Spleen (tissue), 11 donors: Measurements from ENCODE around the gene VPS25. TPM values are rescaled to one million over a fixed set of nuclear protein-coding genes. Genes with fewer than 3 reads are reported as not detected.

Experiments
- DNase-seq: peaks from one replicate; pipeline ENCODE4 v3.0.0-alpha.2; 2020
- H3K27ac ChIP-seq, 8 donors: fragments of 200-600 bp; sonication (generic) in 7 of 8; 1 replicate in 4 of 8; 2 replicates in 4 of 8; pipeline versions ENCODE4 v1.5.0 to v1.8.0; 2016 to 2021; ENCODE audit warnings: inconsistent platforms in 4 of 8, mild to moderate bottlenecking in 4 of 8, moderate library complexity in 1 of 8
- H3K27me3 ChIP-seq, 7 donors: fragments of 200-600 bp; sonication (generic) in 6 of 7; replicated peaks in 1 of 7; 1 replicate in 4 of 7; 2 replicates in 3 of 7; pipeline versions ENCODE4 v1.5.0 to v1.8.0; 2016 to 2021; ENCODE audit warnings: inconsistent platforms in 3 of 7, mild to moderate bottlenecking in 1 of 7
- H3K36me3 ChIP-seq, 6 donors: fragments of 200-600 bp; sonication (generic) in 5 of 6; 1 replicate in 4 of 6; 2 replicates in 2 of 6; pipeline versions ENCODE4 v1.5.0 to v1.8.0; 2016 to 2021; ENCODE audit warnings: inconsistent platforms in 2 of 6
- H3K4me1 ChIP-seq, 6 donors: fragments of 200-600 bp; sonication (generic) in 5 of 6; 1 replicate in 3 of 6; 2 replicates in 3 of 6; pipeline versions ENCODE4 v1.5.0 to v1.8.0; 2016 to 2021; ENCODE audit warnings: inconsistent platforms in 3 of 6
- H3K4me3 ChIP-seq, 8 donors: fragments of 200-600 bp; sonication (generic) in 7 of 8; 1 replicate in 4 of 8; 2 replicates in 4 of 8; pipeline versions ENCODE4 v1.5.0 to v1.8.0; 2016 to 2021; ENCODE audit warnings: inconsistent platforms in 4 of 8, mild to moderate bottlenecking in 4 of 8, moderate library complexity in 2 of 8
- H3K9me3 ChIP-seq, 8 donors: fragments of 200-600 bp; sonication (generic) in 7 of 8; 1 replicate in 4 of 8; 2 replicates in 4 of 8; pipeline versions ENCODE4 v1.5.0 to v1.8.0; 2016 to 2021; ENCODE audit warnings: inconsistent platforms in 4 of 8
- POLR2A ChIP-seq, 3 donors: fragments of 450-650 bp; IDR thresholded peaks; one replicate each; pipeline ENCODE4 v1.5.1; 2017; ENCODE audit warnings: antibody characterized with exemption in 3 of 3, mild to moderate bottlenecking in 1 of 3
- POLR2AphosphoS5 ChIP-seq, 3 donors: sonication (generic); formaldehyde crosslinking; IDR thresholded peaks; one replicate each; pipeline ENCODE4 v1.5.1; 2017; ENCODE audit warnings: antibody characterized with exemption in 3 of 3
- WGBS, 5 donors: extraction: QIAGEN DNeasy Blood & Tissue Kit in 3 of 5; methylation state at CpG; one replicate each; pipeline versions ENCODE4 v1.1.5 to v1.1.7; 2013 to 2018; 5-methylcytosine and 5-hydroxymethylcytosine counted together
- intact Hi-C: fragments of 100-400 bp; cut with DNase I; formaldehyde crosslinking; loops from one replicate; pipeline ENCODE4 v1.15.0; 2023; ENCODE audit warnings: low total_unique reads
- polyA plus RNA-seq, 3 donors: library from polyadenylated mRNA; stranded (reverse); fragments of 200-250 nt; gene quantifications; one replicate each; pipeline ENCODE4 v1.2.1, GENCODE V29; 2013
- total RNA-seq, 7 donors: library from RNA; depleted of rRNA in 3 of 7; stranded (reverse); fragments of >200 nt in 3 of 7; fragmentation: NEBNext Ultra II Directional in 4 of 7; extraction: Animal tissue kit (Norgen Biotek cat#: 25700) in 4 of 7; gene quantifications; one replicate each; pipeline versions ENCODE4 v1.1.0 to v1.2.1, GENCODE V29; 2016 to 2021
- TF ChIP-seq, protein P1 (sequence below), 11 experiments: fragments of 200-600 bp in 7 of 11; fragments of 450-650 bp in 4 of 11; sonication (generic) in 4 of 11; IDR thresholded peaks in 8 of 11; conservative IDR thresholded peaks in 3 of 11; 1 replicate in 7 of 11; 2 replicates in 4 of 11; pipeline versions ENCODE4 v1.4.0 to v1.8.0; 2016 to 2021; ENCODE audit warnings: antibody characterized with exemption in 11 of 11, inconsistent platforms in 4 of 11, mild to moderate bottlenecking in 1 of 11
- donor health status: healthy with polysubstance abuse.
- donor health status: DM: no; HTN: no; CAD: no; lungs with moderate emphysema.
- donor health status: DM: no; HTN: no; CAD: no.
- donor health status: Bipolar disorder and iron deficiency.
- donor health status: healthy.
- donor health status: DM: no; HTN: no; CAD: no.
- donor health status: DM: yes; HTN: yes; CAD: no.

Gene VPS25
- total and polyA plus RNA-seq, 10 donors = 29.6 to 47.7 (median 35.0) TPM

DNA sequence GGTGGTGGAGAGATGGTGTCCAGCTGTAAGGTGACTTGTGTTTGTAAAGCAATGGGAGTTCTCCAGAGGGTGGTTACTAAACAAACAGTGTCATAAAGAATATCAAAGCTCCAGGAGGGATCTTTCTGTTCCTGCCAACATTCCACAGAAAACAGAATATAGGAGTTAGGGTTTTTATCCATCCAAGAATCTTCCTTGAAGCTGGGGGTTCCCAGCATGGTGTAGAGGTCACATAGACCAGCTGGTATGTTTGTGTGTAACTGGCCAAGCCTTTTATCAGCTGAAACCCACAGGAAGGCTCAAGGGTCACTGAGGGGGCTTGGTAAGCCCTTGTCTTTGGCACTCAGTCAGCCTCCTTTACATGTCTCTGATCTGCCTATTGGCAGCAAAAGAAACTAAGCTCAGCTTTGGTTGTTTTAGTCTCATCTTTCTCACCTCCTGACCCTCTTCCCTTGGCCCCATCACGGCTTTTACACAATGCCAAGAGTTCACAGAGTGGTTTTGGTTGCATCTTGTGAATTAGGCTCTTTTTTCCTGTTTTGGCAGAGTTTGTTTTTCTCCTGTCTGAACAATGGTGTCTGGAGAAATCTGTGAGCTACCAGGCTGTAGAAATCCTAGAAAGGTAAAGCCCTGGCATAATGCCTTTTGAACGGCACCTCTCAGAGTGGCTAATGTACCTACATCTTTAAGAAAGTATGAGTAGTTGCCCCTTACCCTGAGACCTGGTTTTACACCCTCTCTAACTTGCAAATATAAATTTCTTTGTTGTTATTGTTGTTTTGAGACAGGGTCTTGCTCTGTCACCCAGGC is 30.0 kb downstream of the VPS25 start:
- H3K4me3 ChIP-seq = no peak overlapping the region
- H3K4me1 ChIP-seq = peaks cover 0 to 8% (median 6%) of the 10 kb centered on the region in 6 donors
- DNase-seq = no peak
- H3K36me3 ChIP-seq = peaks cover 0 to 8% (median 0%) of the 10 kb centered on the region in 6 donors
- intact Hi-C loops = no loop called here
- no peaks in the 10 kb centered on the region for H3K27me3 ChIP-seq
- TF ChIP-seq POLR2A (IDR thresholded peaks at IDR 0.05) (no peak), POLR2AphosphoS5 (IDR thresholded peaks at IDR 0.05) (no peak)
- TF ChIP-seq, protein P1, sequence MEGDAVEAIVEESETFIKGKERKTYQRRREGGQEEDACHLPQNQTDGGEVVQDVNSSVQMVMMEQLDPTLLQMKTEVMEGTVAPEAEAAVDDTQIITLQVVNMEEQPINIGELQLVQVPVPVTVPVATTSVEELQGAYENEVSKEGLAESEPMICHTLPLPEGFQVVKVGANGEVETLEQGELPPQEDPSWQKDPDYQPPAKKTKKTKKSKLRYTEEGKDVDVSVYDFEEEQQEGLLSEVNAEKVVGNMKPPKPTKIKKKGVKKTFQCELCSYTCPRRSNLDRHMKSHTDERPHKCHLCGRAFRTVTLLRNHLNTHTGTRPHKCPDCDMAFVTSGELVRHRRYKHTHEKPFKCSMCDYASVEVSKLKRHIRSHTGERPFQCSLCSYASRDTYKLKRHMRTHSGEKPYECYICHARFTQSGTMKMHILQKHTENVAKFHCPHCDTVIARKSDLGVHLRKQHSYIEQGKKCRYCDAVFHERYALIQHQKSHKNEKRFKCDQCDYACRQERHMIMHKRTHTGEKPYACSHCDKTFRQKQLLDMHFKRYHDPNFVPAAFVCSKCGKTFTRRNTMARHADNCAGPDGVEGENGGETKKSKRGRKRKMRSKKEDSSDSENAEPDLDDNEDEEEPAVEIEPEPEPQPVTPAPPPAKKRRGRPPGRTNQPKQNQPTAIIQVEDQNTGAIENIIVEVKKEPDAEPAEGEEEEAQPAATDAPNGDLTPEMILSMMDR (IDR thresholded peaks at IDR 0.05 in 8 of 11, conservative IDR thresholded peaks at IDR 0.05 in 3 of 11) = no peak
- H3K27ac ChIP-seq = no peak overlapping the region
- no peaks in the 10 kb centered on the region for H3K9me3 ChIP-seq
- WGBS, 5 donors = 60 to 79% (median 66%) methylated on average over 2 of the region's 2 CpGs

GRCh38 chr17:42804918-42805367 is 31.7 kb downstream of the VPS25 start:
- WGBS, 5 donors = 96 to 100% (median 97%) methylated on average over 1 of the region's 1 CpG
- H3K27ac ChIP-seq = no peak overlapping the region

DNA sequence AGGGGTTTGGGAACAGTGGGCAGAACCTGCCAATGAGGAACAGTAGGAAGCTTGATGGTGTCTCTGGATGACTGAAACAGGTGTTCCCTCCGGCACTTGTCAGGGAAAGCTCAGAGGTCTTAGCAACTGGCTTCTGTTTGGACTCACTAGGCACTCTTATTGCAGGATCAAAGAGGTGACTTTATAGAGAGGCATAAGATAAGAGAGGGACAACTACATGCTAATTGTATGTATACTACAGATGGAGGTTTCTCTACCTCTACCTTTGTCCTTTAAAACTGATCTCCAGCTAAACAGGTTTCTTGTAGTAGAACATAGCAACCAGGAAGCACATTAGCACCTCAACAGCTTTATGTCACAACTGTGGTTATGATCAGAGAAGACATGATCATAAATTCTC is 33.0 kb downstream of the VPS25 start:
- DNase-seq = no peak
- H3K36me3 ChIP-seq = peaks cover 0 to 38% (median 22%) of the 10 kb centered on the region in 6 donors
- TF ChIP-seq POLR2A (IDR thresholded peaks at IDR 0.05) (no peak), POLR2AphosphoS5 (IDR thresholded peaks at IDR 0.05) (no peak)
- TF ChIP-seq, protein P1 (IDR thresholded peaks at IDR 0.05 in 8 of 11, conservative IDR thresholded peaks at IDR 0.05 in 3 of 11) = no peak
- no peaks in the 10 kb centered on the region for H3K27me3 ChIP-seq
- no peak overlapping the region for H3K27ac ChIP-seq
- H3K4me3 ChIP-seq = no peak overlapping the region
- no peaks in the 10 kb centered on the region for H3K9me3 ChIP-seq
- intact Hi-C loops = no loop called here
- 90 to 100% (median 93%) methylated on average over 1 of the region's 1 CpG for WGBS, 5 donors
- H3K4me1 ChIP-seq = no peaks in the 10 kb centered on the region

More at GRCh38 chr17:42804918-42805367, 31.7 kb downstream of the VPS25 start:
- no peaks in the 10 kb centered on the region for H3K27me3 ChIP-seq
- H3K4me3 ChIP-seq = no peak overlapping the region
- no peaks in the 10 kb centered on the region for H3K4me1 ChIP-seq
- H3K9me3 ChIP-seq = no peaks in the 10 kb centered on the region
- H3K36me3 ChIP-seq = peaks cover 0 to 24% (median 11%) of the 10 kb centered on the region in 6 donors
- no peak for TF ChIP-seq POLR2AphosphoS5 (IDR thresholded peaks at IDR 0.05)
- TF ChIP-seq, protein P1 (IDR thresholded peaks at IDR 0.05 in 8 of 11, conservative IDR thresholded peaks at IDR 0.05 in 3 of 11) = no peak
- no peak for TF ChIP-seq POLR2A (IDR thresholded peaks at IDR 0.05)
- intact Hi-C loops = no loop called here
- DNase-seq = no peak

DNA sequence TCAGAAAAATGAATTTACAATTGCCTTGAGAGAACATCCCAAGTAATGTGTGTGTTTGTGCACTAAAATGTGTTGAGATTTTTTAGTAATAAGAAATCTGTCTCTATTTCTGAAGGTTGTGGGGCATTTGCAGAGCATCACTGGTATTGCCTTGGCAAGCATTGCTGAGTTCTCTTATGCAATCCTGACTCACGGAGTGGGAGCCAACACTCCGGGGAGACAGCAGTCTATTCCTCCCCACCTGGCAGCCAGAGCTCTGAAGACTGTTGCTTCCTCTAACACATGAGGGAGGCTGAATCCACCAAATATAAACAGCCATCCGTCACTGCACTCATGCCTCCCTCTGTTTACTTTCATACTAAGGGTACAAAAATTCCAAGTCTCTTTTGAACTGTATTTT is 36.0 kb downstream of the VPS25 start:
- Histone ChIP-seq H3K27ac (no peak overlapping the region), H3K9me3 (no peaks in the 10 kb centered on the region), H3K4me1 (peaks cover 0 to 1% (median 0%) of the 10 kb centered on the region in 6 donors), H3K27me3 (no peaks in the 10 kb centered on the region), H3K36me3 (peaks cover 3 to 68% (median 48%) of the 10 kb centered on the region in 6 donors), H3K4me3 (no peak overlapping the region)
- WGBS, 5 donors = 60 to 86% (median 73%) methylated on average over 3 of the region's 3 CpGs
- TF ChIP-seq POLR2AphosphoS5 (IDR thresholded peaks at IDR 0.05) (no peak), POLR2A (IDR thresholded peaks at IDR 0.05) (no peak)
- TF ChIP-seq, protein P1 (IDR thresholded peaks at IDR 0.05 in 8 of 11, conservative IDR thresholded peaks at IDR 0.05 in 3 of 11) = no peak
- intact Hi-C loops = no loop called here
- no peak for DNase-seq
